ENCODE results near the gene TNFAIP2. TPM values are rescaled to one million over a fixed set of nuclear protein-coding genes. Genes with fewer than 3 reads are reported as not detected.
A peak's percentile ranks its signal among the peaks of the same experiment; 100 is the strongest.

The TNFAIP2 gene
- total and polyA plus RNA-seq, 9 of the 15 experiments (the other 6 are each of a cell fraction or from before 2014, with no cell fraction given), result 22.6 to 68.6 (median 44.6) TPM

- TF ChIP-seq HMBOX1 (IDR thresholded peaks at IDR 0.05), result no peak
- TF ChIP-seq NFE2L1 (tag; IDR thresholded peaks at IDR 0.05; ENCODE audit: borderline replicate concordance, low read depth), result no peak
- TF ChIP-seq DACH1 (IDR thresholded peaks at IDR 0.05; ENCODE audit: partially characterized antibody), result no peak
- no peak for TF ChIP-seq HINFP (tag; conservative IDR thresholded peaks at IDR 0.05; ENCODE audit: low read depth)
- no peak for TF ChIP-seq EZH2 (IDR thresholded peaks at IDR 0.05; ENCODE audit: borderline replicate concordance, low read depth, low read length)
- TF ChIP-seq KLF13 (tag; IDR thresholded peaks at IDR 0.05; ENCODE audit: borderline replicate concordance, low read depth), result no peak
- no peak for TF ChIP-seq ZC3H8 (IDR thresholded peaks at IDR 0.05)
- TF ChIP-seq JUND (IDR thresholded peaks at IDR 0.05; ENCODE audit: borderline replicate concordance, low read depth, low read length), result peak; percentile 88
- peak; percentile 78; the same call in 2 of the 3 replicates for TF ChIP-seq JUND (tag; IDR thresholded peaks at IDR 0.05; ENCODE audit: borderline replicate concordance, low read depth, low read length)
- TF ChIP-seq ZBTB9 (CRISPR knock-in tag; IDR thresholded peaks at IDR 0.05), result no peak
- TF ChIP-seq NFRKB (IDR thresholded peaks at IDR 0.05; ENCODE audit: low read depth), result 0 out of 2 replicates have a peak, but pooled peaks have one; percentile 57
- no peak for TF ChIP-seq ZFPM2 (CRISPR knock-in tag; IDR thresholded peaks at IDR 0.05)
- TF ChIP-seq ZNF512 (tag; IDR thresholded peaks at IDR 0.05), result no peak
- TF ChIP-seq PBX2 (CRISPR knock-in tag; IDR thresholded peaks at IDR 0.05; ENCODE audit: low read depth), result no peak
- no peak for TF ChIP-seq PBX2 (tag; conservative IDR thresholded peaks at IDR 0.05; ENCODE audit: low read depth)
These were observed 13.5 kb upstream of the TNFAIP2 start (continued) for GRCh38 chr14:103109535-103110441.

Measured in K562 (cell line).